GM12864 (cell line): Measurements from ENCODE around the gene SP2.

Experiments used
- DNase-seq: peaks from one replicate; pipeline ENCODE4 v3.0.0-alpha.2; 2011; ENCODE audit warnings: low read depth
- H3K4me3 ChIP-seq: 2 replicates; pipeline ENCODE4 v1.5.1; 2011; ENCODE audit warnings: mild to moderate bottlenecking, low read depth, low read length, control low read depth
- TF ChIP-seq, protein P1 (sequence below): IDR thresholded peaks from 2 replicates; pipeline ENCODE4 v1.5.1; 2011; ENCODE audit warnings: low read depth, mild to moderate bottlenecking, moderate library complexity, low read length, control low read depth, inconsistent platforms; ENCODE audit errors: missing control alignments

SP2 gene

DNA sequence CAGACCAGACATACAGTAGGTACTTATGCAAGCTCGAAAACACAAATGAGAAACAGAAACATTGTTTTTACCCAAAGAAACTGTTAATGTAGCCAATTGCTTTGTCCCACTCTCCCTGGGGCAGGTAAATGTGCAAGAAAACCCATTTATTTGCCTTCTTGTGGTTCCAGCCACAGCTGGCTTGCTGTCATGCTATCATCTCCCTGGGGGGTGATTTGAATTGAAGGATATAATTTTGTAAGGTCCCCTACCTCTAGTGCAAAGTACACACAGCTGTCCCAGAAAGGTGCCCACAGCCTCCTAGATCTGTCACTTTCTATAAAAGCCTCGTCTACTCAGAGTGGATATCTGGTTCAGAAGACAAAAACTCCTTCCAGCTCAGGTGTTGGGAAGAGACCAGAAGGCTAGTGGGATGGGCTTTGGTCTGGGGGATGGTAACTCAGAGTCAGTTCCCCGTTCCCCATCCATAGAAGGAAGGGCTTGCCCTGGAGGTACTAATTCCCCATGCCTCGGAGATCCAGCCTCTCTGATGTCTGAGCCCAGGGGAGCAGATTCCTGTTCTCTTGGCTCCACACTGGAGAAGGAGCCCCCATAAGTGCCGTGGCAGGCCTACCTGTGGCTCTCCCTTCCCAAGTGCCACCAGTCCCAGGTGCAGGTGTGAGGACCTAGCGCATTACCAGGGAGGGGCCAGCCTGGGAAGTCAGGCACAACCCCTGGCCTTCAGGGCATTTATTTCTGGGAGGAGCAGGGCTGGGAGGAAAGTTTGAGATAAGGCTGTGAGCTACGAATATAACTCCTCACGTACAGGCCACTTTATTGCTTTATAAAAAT is 64.0 kb downstream of the SP2 start:
- H3K4me3 ChIP-seq, result no peak overlapping the region
- DNase-seq, result no peak
- TF ChIP-seq, protein P1, sequence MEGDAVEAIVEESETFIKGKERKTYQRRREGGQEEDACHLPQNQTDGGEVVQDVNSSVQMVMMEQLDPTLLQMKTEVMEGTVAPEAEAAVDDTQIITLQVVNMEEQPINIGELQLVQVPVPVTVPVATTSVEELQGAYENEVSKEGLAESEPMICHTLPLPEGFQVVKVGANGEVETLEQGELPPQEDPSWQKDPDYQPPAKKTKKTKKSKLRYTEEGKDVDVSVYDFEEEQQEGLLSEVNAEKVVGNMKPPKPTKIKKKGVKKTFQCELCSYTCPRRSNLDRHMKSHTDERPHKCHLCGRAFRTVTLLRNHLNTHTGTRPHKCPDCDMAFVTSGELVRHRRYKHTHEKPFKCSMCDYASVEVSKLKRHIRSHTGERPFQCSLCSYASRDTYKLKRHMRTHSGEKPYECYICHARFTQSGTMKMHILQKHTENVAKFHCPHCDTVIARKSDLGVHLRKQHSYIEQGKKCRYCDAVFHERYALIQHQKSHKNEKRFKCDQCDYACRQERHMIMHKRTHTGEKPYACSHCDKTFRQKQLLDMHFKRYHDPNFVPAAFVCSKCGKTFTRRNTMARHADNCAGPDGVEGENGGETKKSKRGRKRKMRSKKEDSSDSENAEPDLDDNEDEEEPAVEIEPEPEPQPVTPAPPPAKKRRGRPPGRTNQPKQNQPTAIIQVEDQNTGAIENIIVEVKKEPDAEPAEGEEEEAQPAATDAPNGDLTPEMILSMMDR, result no peak

DNA sequence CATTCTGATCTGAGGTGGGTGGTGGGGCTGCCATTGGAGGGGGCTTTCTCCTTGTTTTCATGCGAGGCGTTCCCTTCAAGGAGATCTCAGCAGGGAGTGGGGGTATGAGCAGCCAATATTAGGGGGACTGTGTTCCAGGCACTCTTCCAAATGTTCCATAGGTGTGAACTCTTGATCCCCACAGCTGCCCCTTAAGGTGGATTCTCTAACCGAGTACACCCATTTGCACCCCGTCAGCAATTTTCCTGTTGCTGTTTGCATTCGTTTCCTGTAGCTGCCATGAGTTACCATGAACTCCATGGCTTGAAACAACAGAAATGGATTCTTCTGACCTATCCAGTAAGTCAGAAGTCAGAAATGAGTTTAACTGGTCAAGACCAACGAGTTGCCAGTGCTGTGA is 65.4 kb downstream of the SP2 start:
- TF ChIP-seq, protein P1, result no peak
- H3K4me3 ChIP-seq, result no peak overlapping the region
- no peak for DNase-seq

DNA sequence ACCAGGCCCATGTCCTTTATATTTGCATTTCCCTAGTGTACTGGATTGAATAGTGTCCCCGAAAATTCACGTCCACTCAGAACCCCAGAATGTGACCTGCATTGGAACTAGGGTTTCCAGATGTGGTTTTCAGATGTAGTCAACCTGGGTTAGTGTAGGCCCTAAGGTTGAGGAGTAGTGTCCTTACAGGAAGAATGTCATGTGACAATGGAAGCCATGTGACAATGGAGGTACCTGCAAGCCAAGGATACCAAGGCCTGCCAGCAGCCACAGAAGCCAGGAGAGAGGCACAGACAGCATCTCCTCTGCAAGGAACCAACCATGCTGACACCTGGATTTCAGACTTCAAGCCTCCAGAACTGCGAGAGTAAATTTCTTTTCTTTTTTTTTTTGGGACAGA is 66.9 kb downstream of the SP2 start:
- no peak for DNase-seq
- H3K4me3 ChIP-seq, result no peak overlapping the region
- TF ChIP-seq, protein P1, result no peak

DNA sequence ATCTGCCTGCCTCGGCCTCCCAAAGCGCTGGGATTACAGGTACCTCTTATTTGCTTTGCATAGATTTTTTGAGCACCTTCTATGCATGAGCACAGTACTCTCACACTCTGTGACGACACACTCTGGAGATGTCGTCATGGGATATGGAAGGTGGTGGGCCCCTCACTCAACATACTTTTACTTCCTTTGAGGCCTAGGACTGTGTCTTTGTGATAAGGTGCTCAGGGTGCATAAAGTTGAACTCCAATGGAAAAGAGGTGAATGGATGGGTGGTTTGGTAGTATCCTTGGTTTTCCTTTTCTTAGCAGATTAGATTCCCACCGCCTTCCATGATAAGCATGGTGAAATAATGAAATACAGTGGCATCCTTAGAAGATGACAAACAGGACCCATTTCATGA is 68.8 kb downstream of the SP2 start:
- no peak overlapping the region for H3K4me3 ChIP-seq
- TF ChIP-seq, protein P1, result no peak
- DNase-seq, result no peak

DNA sequence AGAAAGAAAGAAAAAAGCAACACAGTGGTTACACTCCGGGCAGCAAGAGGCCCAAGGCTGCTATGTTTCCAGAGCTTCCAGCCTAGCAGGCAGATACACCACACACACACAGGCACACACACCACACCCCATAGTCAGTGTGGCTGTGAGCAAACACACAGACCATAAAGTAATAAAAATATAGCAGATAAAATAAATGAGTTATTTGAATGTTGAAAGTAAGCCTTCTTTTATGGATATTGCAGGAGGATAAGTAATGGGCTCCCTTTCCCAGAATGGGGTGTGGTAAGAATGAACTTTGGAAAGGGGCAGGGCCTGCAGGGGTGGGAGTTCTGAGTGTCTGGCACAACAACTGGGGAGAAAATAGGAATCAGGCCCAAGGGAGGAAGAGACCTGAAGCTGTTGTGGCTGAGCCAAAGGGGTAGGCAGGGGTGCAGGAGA is 70.1 kb downstream of the SP2 start:
- DNase-seq, result no peak
- H3K4me3 ChIP-seq, result no peak overlapping the region
- TF ChIP-seq, protein P1, result no peak

DNA sequence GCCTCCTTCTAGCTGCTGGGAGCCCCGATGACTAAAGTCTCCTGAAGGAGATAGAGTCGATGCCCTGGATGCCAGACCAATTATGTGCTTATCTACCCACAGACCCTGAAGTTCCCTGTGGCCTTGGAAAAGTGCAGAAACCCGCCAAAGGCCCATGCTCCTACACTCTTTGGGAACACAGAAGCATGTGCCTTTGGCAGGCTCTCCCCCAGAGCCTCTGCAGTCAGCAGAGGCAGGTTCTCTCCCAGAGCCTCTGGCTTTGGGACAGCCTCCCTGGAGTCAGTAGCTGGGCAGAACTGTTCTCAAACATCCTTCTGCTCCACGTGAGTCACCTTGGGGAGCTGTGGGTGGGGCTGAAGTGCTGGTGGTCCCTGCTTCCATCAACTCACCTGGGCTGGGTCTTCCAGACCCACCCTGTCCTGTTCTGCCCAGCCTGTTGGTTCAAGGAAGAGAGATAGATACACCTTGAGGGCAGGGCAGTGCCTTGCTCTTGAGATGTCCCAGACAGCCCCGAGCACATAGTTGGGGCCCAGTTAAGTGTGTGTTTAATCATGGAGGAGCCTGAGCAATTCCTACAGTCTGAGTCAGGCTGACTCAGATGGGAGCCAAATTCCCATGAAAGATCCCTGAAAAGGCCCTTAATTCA is 71.7 kb downstream of the SP2 start:
- no peak for DNase-seq
- TF ChIP-seq, protein P1, result no peak
- no peak overlapping the region for H3K4me3 ChIP-seq

DNA sequence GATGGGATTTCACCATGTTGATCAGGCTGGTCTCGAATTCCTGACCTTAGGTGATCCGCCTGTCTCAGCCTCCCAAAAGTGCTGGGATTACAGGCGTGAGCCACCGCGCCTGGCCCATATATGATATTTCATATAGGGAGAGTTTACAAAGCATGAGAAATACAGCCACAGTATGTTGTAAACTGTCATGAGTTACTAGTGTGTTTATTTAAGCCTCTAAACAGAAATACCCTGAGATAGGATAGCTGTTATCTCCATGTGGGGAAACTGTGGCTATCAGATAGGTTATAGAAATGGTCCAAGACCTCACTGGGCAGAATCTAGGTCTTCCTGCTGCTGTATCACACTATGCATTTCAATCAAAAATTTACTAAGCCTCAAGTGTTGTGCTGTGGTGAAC is 72.8 kb downstream of the SP2 start:
- TF ChIP-seq, protein P1, result no peak
- H3K4me3 ChIP-seq, result no peak overlapping the region
- DNase-seq, result no peak
